ENCODE data around the gene PEMT. TPM values are rescaled to one million over a fixed set of nuclear protein-coding genes. Genes with fewer than 3 reads are reported as not detected.

Gene PEMT
- total RNA-seq, 4 donors from 2014 or later: 29.9 to 47.5 (median 44.3) TPM

DNA sequence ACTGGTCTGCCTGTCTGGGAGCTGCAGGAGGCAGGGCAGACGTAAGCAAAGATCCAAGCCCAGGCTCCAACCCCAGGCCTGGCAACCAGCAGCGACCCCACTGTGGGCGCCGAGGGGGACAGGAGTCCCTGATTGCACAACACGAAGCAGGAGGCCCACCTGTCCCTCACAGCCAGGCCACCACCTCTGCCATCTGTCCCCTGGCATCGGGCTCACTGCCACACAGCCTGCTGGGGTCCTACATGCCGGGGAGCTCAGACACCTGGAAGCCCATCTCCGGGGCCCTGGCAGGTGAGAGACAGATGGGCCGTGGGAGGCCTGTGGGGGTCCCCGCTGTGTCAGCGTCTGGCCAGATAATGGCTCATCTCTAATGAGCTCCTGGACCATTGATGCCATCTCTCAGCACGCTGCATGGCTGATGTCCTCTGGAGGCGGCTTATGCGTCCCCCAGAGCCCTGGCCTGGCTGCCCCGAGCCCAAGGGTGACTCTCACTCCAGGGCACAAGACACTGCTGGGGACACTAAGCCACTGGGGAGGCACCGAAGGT is 84.0 kb downstream of the PEMT start:
- TF ChIP-seq POLR2A (IDR thresholded peaks at IDR 0.05): no peak
- TF ChIP-seq, protein P1, sequence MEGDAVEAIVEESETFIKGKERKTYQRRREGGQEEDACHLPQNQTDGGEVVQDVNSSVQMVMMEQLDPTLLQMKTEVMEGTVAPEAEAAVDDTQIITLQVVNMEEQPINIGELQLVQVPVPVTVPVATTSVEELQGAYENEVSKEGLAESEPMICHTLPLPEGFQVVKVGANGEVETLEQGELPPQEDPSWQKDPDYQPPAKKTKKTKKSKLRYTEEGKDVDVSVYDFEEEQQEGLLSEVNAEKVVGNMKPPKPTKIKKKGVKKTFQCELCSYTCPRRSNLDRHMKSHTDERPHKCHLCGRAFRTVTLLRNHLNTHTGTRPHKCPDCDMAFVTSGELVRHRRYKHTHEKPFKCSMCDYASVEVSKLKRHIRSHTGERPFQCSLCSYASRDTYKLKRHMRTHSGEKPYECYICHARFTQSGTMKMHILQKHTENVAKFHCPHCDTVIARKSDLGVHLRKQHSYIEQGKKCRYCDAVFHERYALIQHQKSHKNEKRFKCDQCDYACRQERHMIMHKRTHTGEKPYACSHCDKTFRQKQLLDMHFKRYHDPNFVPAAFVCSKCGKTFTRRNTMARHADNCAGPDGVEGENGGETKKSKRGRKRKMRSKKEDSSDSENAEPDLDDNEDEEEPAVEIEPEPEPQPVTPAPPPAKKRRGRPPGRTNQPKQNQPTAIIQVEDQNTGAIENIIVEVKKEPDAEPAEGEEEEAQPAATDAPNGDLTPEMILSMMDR (IDR thresholded peaks at IDR 0.05): no peak
- WGBS, 2 donors: 81 to 97% methylated on average over 11 to 15 of the region's 16 CpGs
- no peak overlapping the region for H3K4me3 ChIP-seq (ENCODE audit: low read depth, poor library complexity, severe bottlenecking)
- intact Hi-C loops (cut with DNase I; ENCODE audit: low total_unique reads): loop anchor here (10.0 kb wide), 2 partner anchors 117 to 153 kb away; no protein-coding TSS in a partner anchor
- no peak for DNase-seq (ENCODE audit: low spot score in 2 of 2)

DNA sequence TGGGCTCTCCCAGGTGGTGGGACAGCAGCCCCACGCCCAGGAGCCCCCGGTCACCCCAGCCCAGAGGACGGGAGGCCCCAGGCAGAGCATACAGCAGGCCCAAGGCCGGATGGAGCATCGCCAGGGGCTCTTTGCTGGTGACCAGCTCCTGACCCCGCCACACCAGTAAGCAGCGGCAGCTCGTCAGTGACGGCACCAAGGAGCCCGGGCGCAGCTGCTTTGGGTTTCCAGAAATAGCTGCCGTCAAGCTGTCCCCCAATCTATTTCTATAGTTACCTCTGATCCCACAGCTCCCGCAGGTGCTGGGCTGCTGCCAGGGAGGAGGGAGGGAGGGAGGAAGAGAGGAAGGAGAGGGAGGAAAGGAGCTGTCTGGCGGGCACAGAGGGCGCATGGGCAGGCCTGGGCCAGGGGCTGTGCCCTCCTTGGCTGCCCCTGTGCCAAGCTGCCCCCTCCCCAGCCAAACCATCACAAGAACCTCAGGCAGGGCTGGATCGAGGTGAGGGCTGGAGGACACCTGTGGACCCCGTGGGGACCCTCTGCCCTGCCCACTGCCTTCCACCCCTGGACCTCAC is 84.5 kb downstream of the PEMT start:
- DNase-seq (ENCODE audit: low spot score in 2 of 2): no peak
- WGBS, 2 donors: 69 to 80% methylated on average over 12 to 17 of the region's 17 CpGs
- intact Hi-C loops (cut with DNase I; ENCODE audit: low total_unique reads): loop anchor here (10.0 kb wide), 2 partner anchors 118 to 152 kb away; no protein-coding TSS in a partner anchor
- no peak overlapping the region for H3K4me3 ChIP-seq (ENCODE audit: low read depth, poor library complexity, severe bottlenecking)
- TF ChIP-seq, protein P1 (IDR thresholded peaks at IDR 0.05): no peak
- TF ChIP-seq POLR2A (IDR thresholded peaks at IDR 0.05): no peak

DNA sequence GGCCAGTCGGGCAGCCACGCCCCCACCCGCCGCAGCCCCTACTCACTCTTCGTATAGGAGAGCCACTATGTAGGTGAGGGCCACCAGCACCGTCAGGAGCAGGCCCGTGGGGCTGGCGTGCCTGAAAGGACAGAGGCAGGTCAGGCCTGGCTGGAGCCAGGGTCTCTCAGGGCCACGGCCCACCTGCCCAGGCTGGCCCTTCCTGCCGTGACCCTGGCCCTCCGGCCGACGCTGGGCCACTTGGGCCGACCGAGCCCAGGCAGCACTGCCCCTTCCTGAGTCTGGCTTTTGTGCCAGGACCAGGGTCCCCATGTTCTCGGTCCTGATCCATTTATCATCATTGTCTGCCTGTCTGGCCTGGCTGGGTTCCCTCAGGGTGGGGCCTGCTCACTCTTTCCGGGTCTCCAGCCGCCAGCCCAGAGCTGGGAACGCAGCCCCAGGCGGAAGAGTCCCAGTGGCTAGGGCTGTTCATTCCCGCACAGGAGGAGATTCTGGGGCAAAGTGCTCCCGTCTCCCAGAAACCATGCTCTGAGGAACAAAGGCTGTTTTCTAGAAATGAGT is 85.2 kb downstream of the PEMT start:
- TF ChIP-seq, protein P1 (IDR thresholded peaks at IDR 0.05): no peak
- TF ChIP-seq POLR2A (IDR thresholded peaks at IDR 0.05): no peak
- 79% methylated on average over 17 to 21 of the region's 22 CpGs for WGBS, 2 donors
- no peak for DNase-seq (ENCODE audit: low spot score in 2 of 2)
- intact Hi-C loops (cut with DNase I; ENCODE audit: low total_unique reads): loop anchor here (10.0 kb wide), 2 partner anchors 119 to 151 kb away; no protein-coding TSS in a partner anchor
- no peak overlapping the region for H3K4me3 ChIP-seq (ENCODE audit: low read depth, poor library complexity, severe bottlenecking)

DNA sequence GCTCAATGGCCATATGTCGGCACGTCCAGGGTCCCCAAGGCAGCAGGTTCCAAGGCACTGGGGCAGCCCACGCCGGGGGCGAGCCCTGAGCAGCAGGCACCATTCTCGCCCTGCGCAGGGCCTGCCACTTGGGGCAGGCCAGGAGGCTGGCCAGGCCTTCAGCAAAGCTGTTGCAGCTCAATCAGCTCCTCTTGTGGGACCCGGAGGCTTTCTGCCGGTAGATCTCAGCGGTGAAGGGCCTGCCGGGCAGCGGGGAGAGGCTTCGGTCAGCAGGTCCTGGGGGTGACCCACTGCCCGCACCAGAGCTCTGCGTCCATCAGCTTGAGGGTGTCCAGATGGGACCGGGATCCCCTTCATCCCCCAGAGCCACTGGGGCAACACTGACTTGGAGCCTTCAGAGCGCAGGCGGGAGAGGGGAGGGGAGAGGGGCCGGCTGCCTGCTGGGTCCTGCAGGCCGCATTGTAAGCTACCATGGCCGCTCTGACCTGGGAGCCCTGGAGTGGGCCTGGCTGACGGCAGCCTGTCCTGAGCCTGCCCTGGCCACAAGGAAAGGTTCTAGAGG is 85.8 kb downstream of the PEMT start:
- no peak for TF ChIP-seq POLR2A (IDR thresholded peaks at IDR 0.05)
- DNase-seq (ENCODE audit: low spot score in 2 of 2): no peak
- intact Hi-C loops (cut with DNase I; ENCODE audit: low total_unique reads): loop anchor here (10.0 kb wide), 2 partner anchors 119 to 151 kb away; no protein-coding TSS in a partner anchor
- WGBS, 2 donors: 92 to 95% methylated on average over 7 to 14 of the region's 22 CpGs
- no peak overlapping the region for H3K4me3 ChIP-seq (ENCODE audit: low read depth, poor library complexity, severe bottlenecking)

DNA sequence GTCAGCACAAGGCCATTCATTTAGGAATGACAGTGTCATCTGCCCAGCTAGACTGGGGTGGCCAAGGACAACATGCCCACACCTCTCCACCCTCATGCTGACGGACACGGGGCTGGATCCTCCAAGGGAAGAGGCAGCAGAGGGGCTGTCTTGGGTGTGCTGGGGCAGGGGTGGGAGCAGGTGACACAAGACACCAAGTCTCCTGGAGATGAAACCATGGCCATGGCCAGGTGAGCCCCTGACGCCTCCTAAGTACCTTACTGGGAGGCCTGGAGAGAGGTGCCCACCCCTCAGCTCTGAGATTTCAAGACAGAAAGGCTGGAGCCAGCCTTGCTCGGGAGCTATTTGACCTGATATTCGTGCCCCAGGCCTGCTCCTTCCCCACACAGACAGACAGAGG is 86.4 kb downstream of the PEMT start:
- no peak overlapping the region for H3K4me3 ChIP-seq (ENCODE audit: low read depth, poor library complexity, severe bottlenecking)
- 89 to 94% methylated on average over 3 to 5 of the region's 5 CpGs for WGBS, 2 donors
- TF ChIP-seq POLR2A (IDR thresholded peaks at IDR 0.05): no peak
- TF ChIP-seq, protein P1 (IDR thresholded peaks at IDR 0.05): no peak
- no peak for DNase-seq (ENCODE audit: low spot score in 2 of 2)
- intact Hi-C loops (cut with DNase I; ENCODE audit: low total_unique reads): loop anchor here (10.0 kb wide), 2 partner anchors 120 to 150 kb away; no protein-coding TSS in a partner anchor
